Psoas muscle (tissue), 8 donors: ENCODE measurements around the gene PHF2. TPM values are rescaled to one million over a fixed set of nuclear protein-coding genes. Genes with fewer than 3 reads are reported as not detected.

Experiments used
- ATAC-seq, 4 donors: fragments of 200-7000 bp; cut with Tn5 transposase; one replicate each; pipeline ENCODE4 v1.9.1; 2020; ENCODE audit warnings: moderate library complexity in 3 of 4, mild to moderate bottlenecking in 2 of 4
- DNase-seq, 2 donors: peaks; one replicate each; pipeline ENCODE4 v3.0.0-alpha.2; 2020
- H3K27ac ChIP-seq: fragments of 200-600 bp; one replicate; pipeline ENCODE4 v1.8.0; 2022
- H3K27me3 ChIP-seq, 3 donors: fragments of 200-600 bp in 1 of 3; one replicate each; pipeline versions ENCODE4 v1.6.1 to v1.8.0; 2013 to 2022; ENCODE audit warnings: low read length in 2 of 3, mild to moderate bottlenecking in 2 of 3, moderate library complexity in 1 of 3; ENCODE audit not compliant: insufficient read depth in 3 of 3
- H3K36me3 ChIP-seq, 2 donors: fragments of 200-600 bp in 1 of 2; one replicate each; pipeline versions ENCODE4 v1.6.1 to v1.8.0; 2013 to 2022; ENCODE audit warnings: low read depth in 1 of 2, mild to moderate bottlenecking in 1 of 2, moderate library complexity in 1 of 2; ENCODE audit not compliant: insufficient read depth in 1 of 2
- H3K4me1 ChIP-seq: fragments of 200-600 bp; one replicate; pipeline ENCODE4 v1.8.0; 2022
- H3K4me3 ChIP-seq: fragments of 200-600 bp; one replicate; pipeline ENCODE4 v1.8.0; 2022; ENCODE audit warnings: mild to moderate bottlenecking
- H3K9me3 ChIP-seq: fragments of 200-600 bp; one replicate; pipeline ENCODE4 v1.8.0; 2022
- WGBS, 3 donors: extraction: QIAGEN DNeasy Blood & Tissue Kit; methylation state at CpG; one replicate each; pipeline versions ENCODE4 v1.1.6 to v1.1.7; 2013; 5-methylcytosine and 5-hydroxymethylcytosine counted together
- intact Hi-C, 2 donors: fragments of 100-400 bp; cut with DNase I; formaldehyde crosslinking; loops; one replicate each; pipeline versions ENCODE4 v1.11.0 to v1.14.2; 2022
- polyA plus RNA-seq, 3 donors: library from polyadenylated mRNA; stranded (reverse); fragments of 200-250 nt; gene quantifications; one replicate each; pipeline ENCODE4 v1.2.3, GENCODE V29; 2013
- total RNA-seq, 4 donors: library from RNA; stranded (reverse); fragmentation: NEBNext Ultra II Directional in 2 of 4; extraction: Animal tissue kit (Norgen Biotek cat#: 25700) in 2 of 4; gene quantifications; one replicate each; pipeline versions ENCODE4 v1.2.1 to v1.2.4, GENCODE V29; 2021 to 2023
- TF ChIP-seq, protein P1 (sequence below): fragments of 200-600 bp; IDR thresholded peaks from one replicate; pipeline ENCODE4 v1.8.0; 2022; ENCODE audit warnings: antibody characterized with exemption
- donor health status: healthy with polysubstance abuse.
- donor health status: DM: no; HTN: no; CAD: no; lungs with moderate emphysema.
- donor health status: Bipolar disorder and iron deficiency.
- donor health status: healthy.
- donor health status: DM: yes; HTN: yes; CAD: no.
- donor health status: DM: no; HTN: no; CAD: no.
- donor health status: DM: no; HTN: no; CAD: no.
- donor health status: DM: yes; HTN: yes; CAD: no.

The PHF2 gene
- total and polyA plus RNA-seq, 7 donors: 9.3 to 26.6 (median 19.1) TPM

GRCh38 chr9:93699650-93700049 lies 123.3 kb downstream of the PHF2 start:
- DNase-seq (no peak), ATAC-seq (no peak)
- H3K27ac ChIP-seq: no peak overlapping the region
- WGBS, 3 donors: 71 to 75% (median 75%) methylated on average over 3 of the region's 3 CpGs
- TF ChIP-seq, protein P1, sequence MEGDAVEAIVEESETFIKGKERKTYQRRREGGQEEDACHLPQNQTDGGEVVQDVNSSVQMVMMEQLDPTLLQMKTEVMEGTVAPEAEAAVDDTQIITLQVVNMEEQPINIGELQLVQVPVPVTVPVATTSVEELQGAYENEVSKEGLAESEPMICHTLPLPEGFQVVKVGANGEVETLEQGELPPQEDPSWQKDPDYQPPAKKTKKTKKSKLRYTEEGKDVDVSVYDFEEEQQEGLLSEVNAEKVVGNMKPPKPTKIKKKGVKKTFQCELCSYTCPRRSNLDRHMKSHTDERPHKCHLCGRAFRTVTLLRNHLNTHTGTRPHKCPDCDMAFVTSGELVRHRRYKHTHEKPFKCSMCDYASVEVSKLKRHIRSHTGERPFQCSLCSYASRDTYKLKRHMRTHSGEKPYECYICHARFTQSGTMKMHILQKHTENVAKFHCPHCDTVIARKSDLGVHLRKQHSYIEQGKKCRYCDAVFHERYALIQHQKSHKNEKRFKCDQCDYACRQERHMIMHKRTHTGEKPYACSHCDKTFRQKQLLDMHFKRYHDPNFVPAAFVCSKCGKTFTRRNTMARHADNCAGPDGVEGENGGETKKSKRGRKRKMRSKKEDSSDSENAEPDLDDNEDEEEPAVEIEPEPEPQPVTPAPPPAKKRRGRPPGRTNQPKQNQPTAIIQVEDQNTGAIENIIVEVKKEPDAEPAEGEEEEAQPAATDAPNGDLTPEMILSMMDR: no peak
- H3K4me3 ChIP-seq: no peak overlapping the region
- H3K36me3 ChIP-seq: no peaks in the 10 kb centered on the region
- no peaks in the 10 kb centered on the region for H3K4me1 ChIP-seq
- intact Hi-C loops: no loop called here
- H3K27me3 ChIP-seq: peaks cover 0 to 7% (median 0%) of the 10 kb centered on the region in 3 donors
- H3K9me3 ChIP-seq: peaks cover 12% of the 10 kb centered on the region

DNA sequence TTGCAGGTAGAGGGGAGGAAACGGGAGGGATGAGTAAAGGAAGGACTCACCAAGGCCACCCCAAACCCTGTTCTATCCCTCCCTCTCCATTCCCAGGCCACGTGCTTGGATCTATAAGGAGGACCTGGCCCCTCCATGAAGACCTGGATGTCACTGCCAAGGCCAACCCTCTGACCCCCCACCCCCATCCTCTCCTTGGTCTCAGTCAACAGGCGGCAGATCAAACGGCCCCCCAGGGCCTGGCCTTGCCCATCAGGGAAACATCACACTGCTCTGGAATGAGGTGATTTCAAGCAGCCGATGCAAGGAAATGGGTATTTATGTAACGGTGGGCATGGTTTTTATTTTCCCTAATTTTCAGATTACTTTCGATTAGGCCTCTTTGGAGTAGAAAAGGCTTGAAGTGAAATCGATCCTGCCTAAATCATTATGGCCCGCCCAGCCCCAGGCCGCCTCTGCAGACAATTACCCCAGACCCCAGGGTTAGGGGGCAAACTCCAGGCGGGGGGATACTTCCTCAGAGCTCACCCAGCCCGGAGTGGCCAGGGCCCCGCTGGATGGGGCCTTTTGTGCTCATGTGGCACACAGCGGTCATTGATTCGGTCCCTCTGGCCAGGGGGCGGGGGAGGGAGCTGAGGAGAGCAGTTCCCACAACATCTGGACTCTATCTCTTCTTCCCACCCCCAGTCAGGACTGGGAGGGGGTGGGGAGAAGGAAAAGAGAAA lies 125.3 kb downstream of the PHF2 start:
- Histone ChIP-seq H3K4me1 (no peaks in the 10 kb centered on the region), H3K9me3 (peaks cover 12% of the 10 kb centered on the region), H3K27ac (no peak overlapping the region), H3K36me3 (no peaks in the 10 kb centered on the region), H3K27me3 (peaks cover 0 to 7% (median 0%) of the 10 kb centered on the region in 3 donors), H3K4me3 (no peak overlapping the region)
- ATAC-seq: no peak
- intact Hi-C loops: no loop called here
- TF ChIP-seq, protein P1: no peak
- DNase-seq: no peak
- WGBS, 3 donors: 84 to 85% (median 85%) methylated on average over 16 of the region's 16 CpGs

- WGBS, 3 donors: 67 to 70% (median 67%) methylated on average over 7 of the region's 7 CpGs
- intact Hi-C loops: no loop called here
- H3K9me3 ChIP-seq: peaks cover 12% of the 10 kb centered on the region
- H3K4me3 ChIP-seq: no peak overlapping the region
- DNase-seq: no peak
- peaks cover 0 to 5% (median 0%) of the 10 kb centered on the region in 3 donors for H3K27me3 ChIP-seq
- TF ChIP-seq, protein P1: no peak
- no peak overlapping the region for H3K27ac ChIP-seq
- H3K36me3 ChIP-seq: no peaks in the 10 kb centered on the region
- no peaks in the 10 kb centered on the region for H3K4me1 ChIP-seq
- ATAC-seq: no peak
Observed at GRCh38 chr9:93702261-93702660, 125.9 kb downstream of the PHF2 start.

- H3K4me1 ChIP-seq: peaks cover 8% of the 10 kb centered on the region
- DNase-seq: no peak
Observed at GRCh38 chr9:93708289-93708986, 132.1 kb downstream of the PHF2 start.

More at GRCh38 chr9:93708289-93708986, 132.1 kb downstream of the PHF2 start:
- TF ChIP-seq, protein P1: no peak
- ATAC-seq: peak in 2 of 4 donors; percentile 51 to 65
- Histone ChIP-seq H3K36me3 (no peaks in the 10 kb centered on the region), H3K4me3 (no peak overlapping the region), H3K27me3 (no peaks in the 10 kb centered on the region), H3K9me3 (peaks cover 13% of the 10 kb centered on the region), H3K27ac (no peak overlapping the region)
- intact Hi-C loops: no loop called here
- 60 to 65% (median 64%) methylated on average over 8 of the region's 8 CpGs for WGBS, 3 donors
